GM12878 (cell line): ENCODE results near the gene BCL2L12. TPM values are rescaled to one million over a fixed set of nuclear protein-coding genes. Genes with fewer than 3 reads are reported as not detected.

Source experiments
- ASH2L ChIP-seq: fragments of 300-600, 200-600 bp; sonication (generic); IDR thresholded peaks from 2 replicates; pipeline ENCODE4 v1.6.1; 2017; ENCODE audit warnings: low read depth, mild to moderate bottlenecking, borderline replicate concordance
- BACH1 ChIP-seq: fragments of 450-650 bp; IDR thresholded peaks from 2 replicates; pipeline ENCODE4 v1.6.1; 2017; ENCODE audit warnings: mild to moderate bottlenecking, borderline replicate concordance
- CBX3 ChIP-seq: fragments of 200-600 bp; sonication (generic); IDR thresholded peaks from 2 replicates; pipeline ENCODE4 v1.6.1; 2016; ENCODE audit warnings: low read depth, borderline replicate concordance
- CHD2 ChIP-seq: IDR thresholded peaks from 2 replicates; pipeline ENCODE4 v1.6.1; 2011; ENCODE audit warnings: low read depth, low read length, improper control_type of control experiment, borderline replicate concordance
- ESRRA ChIP-seq: IDR thresholded peaks from 2 replicates; pipeline ENCODE4 v1.6.1; 2012; ENCODE audit warnings: mild to moderate bottlenecking, low read length, improper control_type of control experiment
- ETV6 ChIP-seq, 2 experiments: fragments of 450-650 bp in 1 of 2; IDR thresholded peaks in 1 of 2; conservative IDR thresholded peaks in 1 of 2; 2 replicates each; pipeline ENCODE4 v1.6.1; 2014; ENCODE audit warnings: antibody characterized with exemption in 1 of 2, borderline replicate concordance in 1 of 2, low read depth in 1 of 2, mild to moderate bottlenecking in 1 of 2, moderate library complexity in 1 of 2
- HDGF ChIP-seq: fragments of 450-650 bp; IDR thresholded peaks from 2 replicates; pipeline ENCODE4 v1.6.1; 2016; ENCODE audit warnings: antibody characterized with exemption
- IKZF2 ChIP-seq, 2 experiments: fragments of 450-650 bp; IDR thresholded peaks; 2 replicates each; pipeline ENCODE4 v1.6.1; 2017; ENCODE audit warnings: mild to moderate bottlenecking in 2 of 2, moderate library complexity in 2 of 2
- KAT2A ChIP-seq: conservative IDR thresholded peaks from 2 replicates; pipeline ENCODE4 v1.6.1; 2011; ENCODE audit warnings: low read depth, low read length; ENCODE audit not compliant: control insufficient read depth
- KLF5 ChIP-seq: fragments of 450-650 bp; IDR thresholded peaks from 2 replicates; pipeline ENCODE4 v1.6.1; 2014; ENCODE audit warnings: mild to moderate bottlenecking; ENCODE audit not compliant: partially characterized antibody
- NFYA ChIP-seq: IDR thresholded peaks from 2 replicates; pipeline ENCODE4 v1.6.1; 2011; ENCODE audit warnings: low read depth, mild to moderate bottlenecking, low read length, improper control_type of control experiment, borderline replicate concordance
- NR2F1 ChIP-seq: fragments of 450-650 bp; conservative IDR thresholded peaks from 2 replicates; pipeline ENCODE4 v1.6.1; 2017; ENCODE audit warnings: mild to moderate bottlenecking
- PAX8 ChIP-seq: fragments of 450-650 bp; IDR thresholded peaks from 2 replicates; pipeline ENCODE4 v1.6.1; 2017; ENCODE audit warnings: mild to moderate bottlenecking, moderate library complexity
- RAD21 ChIP-seq: IDR thresholded peaks from 2 replicates; pipeline ENCODE4 v1.6.1; 2011; ENCODE audit warnings: mild to moderate bottlenecking, low read depth, low read length, moderate library complexity; ENCODE audit not compliant: insufficient read depth
- RELA ChIP-seq: fragments of 450-650 bp; IDR thresholded peaks from 2 replicates; pipeline ENCODE4 v1.8.0; 2014; ENCODE audit warnings: borderline replicate concordance; ENCODE audit not compliant: partially characterized antibody
- SMAD1 ChIP-seq: fragments of 450-650 bp; IDR thresholded peaks from 2 replicates; pipeline ENCODE4 v1.6.1; 2018; ENCODE audit warnings: mild to moderate bottlenecking, low read depth; ENCODE audit not compliant: partially characterized antibody
- TBL1XR1 ChIP-seq: IDR thresholded peaks from 2 replicates; pipeline ENCODE4 v1.6.1; 2012; ENCODE audit warnings: low read depth, low read length, improper control_type of control experiment
- YY1 ChIP-seq: IDR thresholded peaks from 2 replicates; pipeline ENCODE4 v1.6.1; 2011; ENCODE audit warnings: low read depth, mild to moderate bottlenecking, low read length
- ZNF274 ChIP-seq: IDR thresholded peaks from one replicate; pipeline ENCODE4 v1.8.0; 2011; ENCODE audit not compliant: insufficient read length, insufficient read depth
- ZNF622 ChIP-seq: fragments of 450-650 bp; IDR thresholded peaks from 2 replicates; pipeline ENCODE4 v1.6.1; 2017; ENCODE audit warnings: mild to moderate bottlenecking, inconsistent platforms
- polyA plus RNA-seq, 11 experiments: library from polyadenylated mRNA; depleted of rRNA in 4 of 11; unstranded in 6 of 11; stranded (reverse) in 5 of 11; fragments of >200 nt; fragmentation: Nextera tagmentation in 4 of 11; fragmentation: Illumina TruSeq in 1 of 11; extraction: Ambion mirVana in 4 of 11; extraction: Trizol in 1 of 11; gene quantifications; 1 replicate in 1 of 11; 2 replicates in 10 of 11; pipeline versions ENCODE4 v1.2.1 to v1.2.3, GENCODE V29; 2011 to 2016; ENCODE audit warnings: inconsistent platforms in 2 of 11, missing spikeins in 2 of 11, low read depth in 1 of 11
- total RNA-seq, 4 experiments: library from RNA; depleted of rRNA in 3 of 4; stranded (reverse); fragments of >200 nt in 3 of 4; fragmentation: Illumina TruSeq in 1 of 4; extraction: Trizol in 1 of 4; gene quantifications; 2 replicates each; pipeline versions ENCODE4 v1.2.1 to v1.2.3, GENCODE V29; 2013 to 2021
- TF ChIP-seq, protein P1 (sequence below): IDR thresholded peaks from 2 replicates; pipeline ENCODE4 v1.6.1; 2011; ENCODE audit warnings: borderline replicate concordance, low read depth, mild to moderate bottlenecking, moderate library complexity, low read length; ENCODE audit not compliant: insufficient read depth, poor library complexity, severe bottlenecking
- TF ChIP-seq, protein P2 (sequence below): IDR thresholded peaks from 2 replicates; pipeline ENCODE4 v1.6.1; 2012; ENCODE audit warnings: improper control_type of control experiment, low read depth, low read length; ENCODE audit not compliant: insufficient replicate concordance
- TF ChIP-seq, protein P3 (sequence below): fragments of 450-650 bp; IDR thresholded peaks from 2 replicates; pipeline ENCODE4 v1.6.1; 2017; ENCODE audit warnings: low read depth, mild to moderate bottlenecking, moderate library complexity

The BCL2L12 gene
- total and polyA plus RNA-seq, 10 of the 15 experiments (the other 5 are each of a cell fraction or from before 2014, with no cell fraction given): 1.8 to 143 (median 50.4) TPM

DNA sequence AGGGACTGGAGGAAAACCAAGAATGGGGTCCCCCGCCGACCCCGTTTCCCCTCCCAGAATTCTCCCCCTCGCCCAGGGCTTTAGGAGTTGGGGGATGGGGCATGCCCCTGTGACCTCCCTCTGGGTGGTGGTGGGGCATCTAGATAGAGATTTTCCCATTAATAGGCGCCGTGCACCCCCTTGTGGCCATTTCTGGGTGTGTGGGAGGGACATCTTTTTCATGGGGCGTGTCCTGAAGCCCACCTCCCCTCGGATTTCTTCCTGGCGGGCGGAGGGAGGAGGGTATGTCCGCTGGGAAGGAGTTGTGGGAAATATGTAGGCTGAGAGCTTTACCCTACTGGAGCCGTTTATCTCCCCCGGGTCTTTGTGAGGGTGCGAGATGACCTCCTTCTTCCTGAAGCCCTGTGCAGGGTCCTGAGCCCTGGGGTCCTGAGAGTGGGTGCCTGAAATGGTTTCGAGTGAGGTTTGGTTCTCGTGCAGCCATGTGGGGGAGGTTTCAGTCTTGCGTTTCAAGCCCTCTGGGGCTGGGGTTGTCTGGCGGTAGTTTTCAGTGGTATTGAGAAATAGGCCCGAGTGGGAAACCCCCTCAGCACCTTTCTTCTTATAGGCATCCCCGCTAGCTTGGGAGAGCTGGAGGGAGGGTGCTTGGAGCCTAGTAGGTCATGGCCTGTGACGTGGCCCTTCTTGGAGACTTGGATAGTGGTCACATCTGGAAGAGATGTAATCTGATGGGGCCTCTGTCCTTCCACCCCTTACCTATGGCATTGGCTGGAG lies 12.4 kb downstream of the BCL2L12 start (continued):
- TF ChIP-seq, protein P1, sequence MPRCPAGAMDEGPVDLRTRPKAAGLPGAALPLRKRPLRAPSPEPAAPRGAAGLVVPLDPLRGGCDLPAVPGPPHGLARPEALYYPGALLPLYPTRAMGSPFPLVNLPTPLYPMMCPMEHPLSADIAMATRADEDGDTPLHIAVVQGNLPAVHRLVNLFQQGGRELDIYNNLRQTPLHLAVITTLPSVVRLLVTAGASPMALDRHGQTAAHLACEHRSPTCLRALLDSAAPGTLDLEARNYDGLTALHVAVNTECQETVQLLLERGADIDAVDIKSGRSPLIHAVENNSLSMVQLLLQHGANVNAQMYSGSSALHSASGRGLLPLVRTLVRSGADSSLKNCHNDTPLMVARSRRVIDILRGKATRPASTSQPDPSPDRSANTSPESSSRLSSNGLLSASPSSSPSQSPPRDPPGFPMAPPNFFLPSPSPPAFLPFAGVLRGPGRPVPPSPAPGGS: no peak
- TF ChIP-seq NFYA (no peak), CHD2 (peak; percentile 65; the same call in 1 of the 2 replicates), SMAD1 (no peak), NR2F1 (peak; percentile 99), RAD21 (peak; percentile 59), RELA (peak; percentile 48), ETV6 (conservative IDR thresholded peaks at IDR 0.05 in 1 of 2, IDR thresholded peaks at IDR 0.05 in 1 of 2; ENCODE audit: borderline replicate concordance in 1 of 2, low read depth in 1 of 2) (no peak), YY1 (peak; percentile 7; the same call in 1 of the 2 replicates), ZNF274 (no peak), HDGF (no peak), ESRRA (peak; percentile 74; the same call in 1 of the 2 replicates), ZNF622 (no peak), IKZF2 (IDR thresholded peaks at IDR 0.05) (0 out of 4 replicates have a peak, but pooled peaks have one; percentile 25 to 27), ASH2L (no peak), CBX3 (no peak), BACH1 (no peak), KAT2A (no peak), TBL1XR1 (no peak), KLF5 (no peak), PAX8 (no peak)
- TF ChIP-seq, protein P2, sequence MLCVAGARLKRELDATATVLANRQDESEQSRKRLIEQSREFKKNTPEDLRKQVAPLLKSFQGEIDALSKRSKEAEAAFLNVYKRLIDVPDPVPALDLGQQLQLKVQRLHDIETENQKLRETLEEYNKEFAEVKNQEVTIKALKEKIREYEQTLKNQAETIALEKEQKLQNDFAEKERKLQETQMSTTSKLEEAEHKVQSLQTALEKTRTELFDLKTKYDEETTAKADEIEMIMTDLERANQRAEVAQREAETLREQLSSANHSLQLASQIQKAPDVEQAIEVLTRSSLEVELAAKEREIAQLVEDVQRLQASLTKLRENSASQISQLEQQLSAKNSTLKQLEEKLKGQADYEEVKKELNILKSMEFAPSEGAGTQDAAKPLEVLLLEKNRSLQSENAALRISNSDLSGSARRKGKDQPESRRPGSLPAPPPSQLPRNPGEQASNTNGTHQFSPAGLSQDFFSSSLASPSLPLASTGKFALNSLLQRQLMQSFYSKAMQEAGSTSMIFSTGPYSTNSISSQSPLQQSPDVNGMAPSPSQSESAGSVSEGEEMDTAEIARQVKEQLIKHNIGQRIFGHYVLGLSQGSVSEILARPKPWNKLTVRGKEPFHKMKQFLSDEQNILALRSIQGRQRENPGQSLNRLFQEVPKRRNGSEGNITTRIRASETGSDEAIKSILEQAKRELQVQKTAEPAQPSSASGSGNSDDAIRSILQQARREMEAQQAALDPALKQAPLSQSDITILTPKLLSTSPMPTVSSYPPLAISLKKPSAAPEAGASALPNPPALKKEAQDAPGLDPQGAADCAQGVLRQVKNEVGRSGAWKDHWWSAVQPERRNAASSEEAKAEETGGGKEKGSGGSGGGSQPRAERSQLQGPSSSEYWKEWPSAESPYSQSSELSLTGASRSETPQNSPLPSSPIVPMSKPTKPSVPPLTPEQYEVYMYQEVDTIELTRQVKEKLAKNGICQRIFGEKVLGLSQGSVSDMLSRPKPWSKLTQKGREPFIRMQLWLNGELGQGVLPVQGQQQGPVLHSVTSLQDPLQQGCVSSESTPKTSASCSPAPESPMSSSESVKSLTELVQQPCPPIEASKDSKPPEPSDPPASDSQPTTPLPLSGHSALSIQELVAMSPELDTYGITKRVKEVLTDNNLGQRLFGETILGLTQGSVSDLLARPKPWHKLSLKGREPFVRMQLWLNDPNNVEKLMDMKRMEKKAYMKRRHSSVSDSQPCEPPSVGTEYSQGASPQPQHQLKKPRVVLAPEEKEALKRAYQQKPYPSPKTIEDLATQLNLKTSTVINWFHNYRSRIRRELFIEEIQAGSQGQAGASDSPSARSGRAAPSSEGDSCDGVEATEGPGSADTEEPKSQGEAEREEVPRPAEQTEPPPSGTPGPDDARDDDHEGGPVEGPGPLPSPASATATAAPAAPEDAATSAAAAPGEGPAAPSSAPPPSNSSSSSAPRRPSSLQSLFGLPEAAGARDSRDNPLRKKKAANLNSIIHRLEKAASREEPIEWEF: no peak
- TF ChIP-seq, protein P3, sequence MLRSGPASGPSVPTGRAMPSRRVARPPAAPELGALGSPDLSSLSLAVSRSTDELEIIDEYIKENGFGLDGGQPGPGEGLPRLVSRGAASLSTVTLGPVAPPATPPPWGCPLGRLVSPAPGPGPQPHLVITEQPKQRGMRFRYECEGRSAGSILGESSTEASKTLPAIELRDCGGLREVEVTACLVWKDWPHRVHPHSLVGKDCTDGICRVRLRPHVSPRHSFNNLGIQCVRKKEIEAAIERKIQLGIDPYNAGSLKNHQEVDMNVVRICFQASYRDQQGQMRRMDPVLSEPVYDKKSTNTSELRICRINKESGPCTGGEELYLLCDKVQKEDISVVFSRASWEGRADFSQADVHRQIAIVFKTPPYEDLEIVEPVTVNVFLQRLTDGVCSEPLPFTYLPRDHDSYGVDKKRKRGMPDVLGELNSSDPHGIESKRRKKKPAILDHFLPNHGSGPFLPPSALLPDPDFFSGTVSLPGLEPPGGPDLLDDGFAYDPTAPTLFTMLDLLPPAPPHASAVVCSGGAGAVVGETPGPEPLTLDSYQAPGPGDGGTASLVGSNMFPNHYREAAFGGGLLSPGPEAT: peak; percentile 77
